PC-3 (cell line): ENCODE results near the gene REEP2.

Source experiments
- CTCF ChIP-seq: fragments of 300-600 bp; sonication (generic); conservative IDR thresholded peaks from 2 replicates; pipeline ENCODE4 v1.5.1; 2017; ENCODE audit warnings: antibody characterized with exemption, low read depth, mild to moderate bottlenecking, low read length
- EZH2 ChIP-seq: fragments of 300-600 bp; sonication (generic); IDR thresholded peaks from one replicate; pipeline ENCODE4 v1.6.1; 2017; ENCODE audit warnings: antibody characterized with exemption, mild to moderate bottlenecking, low read length; ENCODE audit not compliant: unreplicated experiment
- EZH2phosphoT487 ChIP-seq: fragments of 300-600 bp; sonication (generic); IDR thresholded peaks from 2 replicates; pipeline ENCODE4 v1.6.1; 2018; ENCODE audit warnings: mild to moderate bottlenecking, antibody characterized with exemption, low read length, borderline replicate concordance

- TF ChIP-seq CTCF (no peak), EZH2phosphoT487 (no peak), EZH2 (no peak)
Measured at GRCh38 chr5:138459311-138459933, 20.6 kb downstream of the REEP2 start.
